ENCODE data around the gene LNPK.
"Not testable (repeated sequence)": the region's sequence is repeated elsewhere in the genome, so short reads cannot be mapped to it uniquely, and the experiment has no call there.

Gene LNPK

DNA sequence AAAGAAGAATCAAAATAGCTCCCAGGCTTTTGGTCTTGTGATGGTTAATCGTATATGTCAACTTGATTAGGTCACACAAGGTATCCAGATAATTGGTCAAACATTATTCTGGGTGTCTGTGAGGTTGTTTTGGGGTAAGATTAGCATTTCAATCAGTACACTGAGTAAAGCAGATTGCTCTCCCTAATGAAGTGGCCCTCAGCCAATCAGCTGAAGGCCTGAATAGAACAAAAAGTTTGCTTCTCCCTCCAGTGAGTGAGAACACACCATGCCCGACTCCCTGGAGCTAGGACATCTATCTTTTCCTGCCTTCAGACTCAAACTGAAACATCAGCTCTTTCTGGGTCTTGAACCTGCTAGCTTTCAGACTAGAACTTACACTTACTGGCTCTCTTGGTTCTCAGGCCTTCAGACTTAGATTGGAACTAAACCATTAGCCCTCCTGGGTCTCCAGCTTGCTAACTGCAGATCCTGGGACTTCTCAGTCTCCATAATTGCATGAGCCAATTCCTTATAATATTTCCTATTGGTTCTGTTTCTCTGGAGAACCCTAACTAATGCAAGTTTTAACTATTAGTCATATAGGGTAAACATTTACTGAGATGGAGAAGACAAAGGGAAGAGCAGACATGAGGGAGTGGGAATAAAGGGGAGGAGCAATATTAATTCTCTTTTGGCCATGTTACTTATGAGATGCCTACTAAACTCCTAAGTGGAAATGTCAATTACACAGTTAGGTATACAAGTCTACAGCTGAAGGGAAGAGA lies 25.5 kb downstream of the LNPK start:
- no peak for DNase-seq

DNA sequence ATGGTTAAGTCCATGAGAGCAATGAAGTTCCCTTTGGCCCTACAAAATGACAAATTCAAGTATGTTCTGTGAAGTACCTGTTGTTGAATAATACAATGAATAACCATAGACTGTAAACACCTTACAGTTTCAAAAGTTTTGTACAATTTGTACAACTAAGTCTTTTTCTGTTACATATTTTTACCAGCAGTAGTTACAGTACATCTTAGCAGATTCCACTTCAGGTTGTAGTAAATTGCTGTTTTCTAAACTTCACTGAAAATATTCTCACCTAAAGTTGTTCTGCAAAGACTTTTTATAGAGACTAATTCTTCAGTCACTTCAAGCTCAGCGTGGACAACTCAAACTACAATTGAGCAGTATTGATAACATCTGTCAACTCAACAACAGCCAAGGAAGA lies 28.7 kb downstream of the LNPK start:
- no peak for DNase-seq

DNA sequence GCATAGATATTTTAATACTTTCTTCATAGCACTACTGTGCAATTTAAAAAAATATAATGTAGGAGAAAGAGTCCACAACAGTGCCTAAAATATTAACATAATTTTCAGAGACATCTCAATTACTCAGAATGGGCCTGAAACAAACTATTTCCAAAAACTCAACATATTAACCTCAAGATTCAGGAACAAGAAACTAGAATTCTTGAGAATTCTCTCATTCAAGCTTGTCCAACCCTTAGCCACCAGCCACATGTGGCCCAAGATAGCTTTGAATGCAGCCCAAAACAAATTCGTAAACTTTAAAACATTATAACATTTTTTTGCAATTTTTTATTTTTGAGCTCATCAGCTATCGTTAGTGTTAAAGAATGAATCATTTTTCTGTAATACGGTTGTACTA lies 35.2 kb downstream of the LNPK start:
- DNase-seq, result no peak

DNA sequence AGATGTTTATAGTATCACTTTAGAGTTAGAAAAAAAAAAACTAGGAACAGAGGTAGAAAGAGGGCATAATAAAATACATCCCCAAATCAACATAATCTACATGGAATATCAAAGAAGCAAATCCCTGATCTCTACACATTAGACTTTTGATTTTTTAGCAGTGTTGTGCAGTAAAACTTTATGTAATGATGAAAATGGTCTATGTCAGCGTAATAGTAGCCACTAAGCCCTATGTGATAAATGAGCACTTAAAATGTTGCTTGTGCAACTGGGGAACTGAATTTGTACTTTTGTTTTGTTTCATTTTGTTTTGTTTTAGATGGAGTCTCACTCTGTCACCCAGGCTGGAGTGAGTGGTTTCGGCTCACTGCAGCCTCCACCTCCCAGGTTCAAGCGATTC lies 36.3 kb downstream of the LNPK start:
- DNase-seq, result no peak

DNA sequence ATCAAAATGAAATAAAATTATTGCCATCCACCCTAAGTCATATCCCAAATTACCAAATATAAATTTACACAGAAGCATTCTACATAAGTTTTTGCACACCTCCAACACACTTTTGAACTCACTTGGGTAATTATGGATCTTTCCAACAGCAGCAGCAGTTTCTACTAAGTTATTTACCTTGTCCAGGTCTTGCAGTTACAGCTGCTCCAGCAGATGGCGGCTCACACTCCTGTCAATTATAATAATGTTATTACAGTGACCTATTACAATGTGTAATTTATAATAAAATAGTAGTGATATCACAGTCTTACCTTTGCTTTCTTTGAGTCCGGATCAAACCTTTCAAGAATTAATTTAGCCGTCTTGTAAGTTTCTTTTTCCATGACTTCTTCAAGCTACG lies 37.9 kb downstream of the LNPK start:
- DNase-seq, result no peak

DNA sequence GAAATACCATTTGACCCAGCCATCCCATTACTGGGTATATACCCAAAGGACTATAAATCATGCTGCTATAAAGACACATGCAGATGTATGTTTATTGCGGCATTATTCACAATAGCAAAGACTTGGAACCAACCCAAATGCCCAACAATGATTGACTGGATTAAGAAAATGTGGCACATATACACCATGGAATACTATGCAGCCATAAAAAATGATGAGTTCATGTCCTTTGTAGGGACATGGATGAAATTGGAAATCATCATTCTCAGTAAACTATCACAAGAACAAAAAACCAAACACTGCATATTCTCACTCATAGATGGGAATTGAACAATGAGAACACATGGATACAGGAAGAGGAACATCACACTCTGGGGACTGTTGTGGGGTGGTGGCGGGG lies 38.9 kb downstream of the LNPK start:
- not testable (repeated sequence) for DNase-seq

DNA sequence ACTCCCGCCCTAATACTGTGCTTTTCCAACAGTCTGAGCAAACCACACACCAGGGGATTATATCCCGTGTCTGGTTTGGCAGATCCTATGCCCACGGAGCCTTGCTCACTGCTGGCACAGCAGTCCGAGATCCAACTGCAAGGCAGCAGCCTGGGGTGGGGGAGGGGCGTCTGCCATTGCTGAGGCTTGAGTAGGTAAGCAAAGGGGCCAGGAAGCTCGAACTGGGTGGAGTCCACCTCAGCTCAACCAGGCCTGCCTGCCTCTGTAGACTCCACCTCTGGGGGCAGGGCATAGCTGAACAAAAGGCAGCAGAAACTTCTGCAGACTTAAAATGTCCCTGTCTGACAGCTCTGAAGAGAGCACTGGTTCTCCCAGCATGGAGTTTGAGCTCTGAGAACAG lies 44.2 kb downstream of the LNPK start:
- DNase-seq, result no peak

DNA sequence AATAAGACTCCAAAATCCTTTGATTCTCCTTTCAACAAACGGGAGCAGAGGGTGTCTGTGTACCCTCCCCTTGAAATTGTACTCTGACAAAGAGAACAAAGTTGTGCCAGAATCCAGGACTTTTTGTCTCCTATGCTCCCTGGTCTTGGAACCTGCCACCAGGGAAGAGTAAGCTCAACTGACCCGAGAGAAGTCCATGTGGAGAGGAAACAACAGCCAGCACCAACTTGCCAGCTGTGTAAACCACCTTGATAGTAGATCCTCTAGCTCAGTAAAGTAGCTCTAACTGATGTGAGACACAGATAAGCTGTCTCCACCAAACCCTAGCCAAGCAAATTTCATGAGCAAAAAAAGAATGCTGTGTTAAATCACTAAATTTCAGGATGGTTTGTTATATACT lies 46.9 kb downstream of the LNPK start:
- no peak for DNase-seq

DNA sequence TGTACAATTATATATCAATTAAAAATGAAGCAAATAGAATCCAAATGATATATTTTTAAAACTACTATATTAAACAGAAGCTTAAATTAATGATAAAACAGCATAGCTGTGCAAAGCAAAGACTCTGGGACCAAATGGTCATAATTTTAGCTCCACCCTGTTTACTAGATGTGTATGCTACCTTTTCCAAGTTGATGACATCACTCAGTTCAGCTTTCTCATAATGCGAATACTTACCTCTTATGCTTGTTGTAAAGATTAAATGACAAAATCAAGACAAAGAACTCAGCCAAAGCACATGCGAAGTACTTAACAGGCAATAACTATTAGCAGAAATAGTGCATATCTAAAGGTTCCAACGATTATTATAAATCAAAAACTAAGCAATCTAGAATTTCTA lies 51.6 kb downstream of the LNPK start:
- no peak for DNase-seq

DNA sequence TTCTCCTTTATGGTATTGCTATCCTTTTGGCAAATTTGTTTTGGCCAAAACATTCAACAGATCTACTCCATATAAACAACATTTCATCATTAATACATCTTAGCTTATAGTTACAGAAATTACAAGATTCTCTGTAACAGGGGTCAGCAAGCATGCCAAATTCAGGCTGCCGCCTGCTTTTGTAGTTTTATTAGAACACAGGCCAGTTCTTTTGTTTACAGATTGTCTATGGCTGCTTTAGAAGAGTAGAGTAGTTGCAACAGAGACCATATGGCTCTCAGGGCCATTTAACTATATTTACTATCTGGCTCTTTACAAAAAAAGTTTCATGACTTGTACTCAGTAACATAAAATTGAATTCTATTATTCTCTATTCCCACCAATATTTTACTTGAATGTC lies 53.9 kb downstream of the LNPK start:
- DNase-seq, result no peak

DNA sequence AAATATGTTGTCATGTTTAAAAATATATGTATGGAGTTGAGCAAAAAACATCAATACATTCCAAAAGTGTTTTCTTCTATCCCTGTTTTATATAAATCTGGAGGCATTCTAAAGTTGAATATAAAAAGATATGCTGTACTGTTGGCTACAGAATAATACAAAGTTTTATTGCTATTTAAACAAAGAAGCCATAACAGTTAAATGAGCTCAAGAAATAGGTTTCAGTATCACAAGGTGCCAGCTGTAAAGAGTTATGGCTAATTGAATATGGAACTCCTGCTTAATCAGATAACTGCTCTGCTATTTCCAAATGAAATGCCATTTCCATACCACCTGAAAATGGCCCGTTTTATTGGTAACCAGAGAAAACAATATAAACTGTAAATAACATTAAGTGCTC lies 55.0 kb downstream of the LNPK start:
- DNase-seq, result no peak

DNA sequence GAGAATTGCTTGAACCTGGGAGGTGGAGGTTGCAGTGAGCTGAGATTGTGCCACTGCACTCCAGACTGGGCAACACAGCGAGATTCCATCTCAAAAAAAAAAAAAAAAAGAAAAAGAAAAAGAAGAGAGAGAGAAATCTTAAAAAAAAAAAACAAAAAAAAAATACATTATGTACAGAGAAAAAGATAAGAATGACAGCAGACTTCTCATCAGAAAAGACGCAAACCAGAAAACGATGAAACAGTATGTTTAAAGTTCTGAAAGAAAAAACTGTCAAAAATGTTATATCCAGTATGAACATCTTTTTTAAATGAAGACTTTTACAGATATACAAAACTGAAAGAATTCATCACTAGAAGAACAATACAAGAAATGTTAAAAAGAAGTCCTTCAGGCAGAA lies 60.4 kb downstream of the LNPK start:
- DNase-seq, result no peak

DNA sequence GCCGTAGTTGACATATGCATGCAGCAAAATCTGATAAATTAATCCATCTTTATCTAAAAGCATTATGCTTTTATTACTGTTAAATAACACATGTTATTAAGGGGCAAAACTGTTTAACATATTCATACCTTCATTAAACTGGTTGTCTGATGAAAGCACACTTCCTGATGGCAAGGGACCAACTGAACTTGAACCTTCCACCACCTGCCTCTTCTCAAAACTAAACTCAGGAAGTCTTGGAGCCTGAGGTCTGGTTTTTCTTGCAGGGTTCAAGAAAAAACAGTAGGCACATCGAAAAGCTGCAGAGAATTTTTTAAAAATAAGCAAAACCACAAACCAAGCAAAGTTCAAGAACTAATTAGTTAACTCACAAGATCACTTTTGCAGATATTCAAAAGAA lies 64.9 kb downstream of the LNPK start:
- DNase-seq, result no peak

DNA sequence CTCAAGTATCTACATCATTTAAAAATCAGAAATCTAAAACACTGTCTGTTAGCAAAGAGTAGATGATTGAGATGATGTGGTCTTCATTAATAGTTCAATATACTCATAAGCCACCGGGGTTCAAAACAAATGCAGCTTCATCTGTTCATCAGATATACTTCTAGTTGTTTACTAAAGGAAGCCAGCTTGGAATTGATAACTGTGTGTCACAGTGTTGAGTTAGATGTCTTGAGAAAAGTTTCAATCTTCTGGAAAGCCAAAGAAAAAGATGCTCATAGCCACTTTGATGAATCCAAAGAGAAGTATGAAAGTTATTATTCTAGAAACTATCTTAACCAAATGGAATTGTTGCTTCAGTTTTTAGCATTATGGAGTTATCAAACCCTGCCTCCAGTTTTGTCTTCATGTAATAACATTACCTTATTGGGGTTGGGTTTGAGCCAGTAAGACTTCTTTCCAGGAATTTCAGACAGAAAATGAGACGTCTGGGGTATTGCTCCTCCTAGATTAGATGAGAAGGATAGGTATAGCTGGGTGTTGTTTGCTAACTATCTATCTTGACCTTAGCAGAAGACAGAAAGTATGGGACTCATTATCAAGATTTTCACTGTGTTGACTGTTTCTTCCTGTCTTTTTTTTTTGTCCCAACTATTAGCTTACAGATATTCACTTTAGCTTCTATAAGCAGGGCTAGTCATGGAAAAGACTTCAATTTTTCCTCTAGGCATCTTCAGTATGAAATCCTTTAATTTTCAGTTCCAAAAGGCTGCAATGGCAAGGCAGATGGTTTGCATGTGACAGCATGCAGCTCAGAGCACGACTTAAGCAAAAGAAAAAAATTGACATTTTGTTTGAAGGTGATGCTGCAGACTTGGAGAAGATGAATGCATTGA lies 66.5 kb downstream of the LNPK start:
- no peak for DNase-seq

DNA sequence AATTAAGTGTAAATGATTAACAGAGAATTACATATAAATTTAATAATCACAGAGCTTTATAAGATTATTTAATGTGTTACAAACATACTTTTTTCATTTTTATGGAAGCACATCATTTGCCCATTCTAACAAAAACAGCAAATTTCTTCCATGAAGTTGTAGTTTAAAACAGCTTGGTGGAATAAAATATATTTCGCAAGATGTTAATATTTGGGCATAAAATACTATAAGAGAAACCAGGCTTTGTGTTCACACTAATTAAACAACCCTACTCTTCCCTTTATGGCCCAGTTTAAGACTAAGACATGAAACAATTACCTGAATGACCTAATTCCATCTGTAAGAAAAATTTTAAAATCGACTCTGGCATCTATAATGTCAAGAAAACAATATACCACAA lies 69.4 kb downstream of the LNPK start:
- no peak for DNase-seq

DNA sequence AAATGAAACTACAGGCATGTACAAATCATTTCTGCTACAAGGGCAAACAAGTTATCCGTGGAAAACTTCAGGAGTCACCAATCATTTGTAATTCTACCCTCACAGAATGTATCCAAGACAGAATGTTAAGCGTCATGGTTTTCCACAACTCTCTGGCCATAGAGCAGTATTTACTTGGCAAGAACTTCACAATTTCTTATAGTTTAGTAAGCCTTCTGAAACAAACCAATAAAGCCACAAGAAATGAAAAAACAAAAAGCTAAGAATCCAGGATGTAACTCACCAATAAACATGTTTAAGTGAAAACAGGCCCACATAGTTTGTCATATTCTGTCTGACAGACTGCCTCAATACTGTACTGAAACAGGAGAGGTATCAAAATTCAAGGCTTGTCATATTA lies 70.3 kb downstream of the LNPK start:
- no peak for DNase-seq

DNA sequence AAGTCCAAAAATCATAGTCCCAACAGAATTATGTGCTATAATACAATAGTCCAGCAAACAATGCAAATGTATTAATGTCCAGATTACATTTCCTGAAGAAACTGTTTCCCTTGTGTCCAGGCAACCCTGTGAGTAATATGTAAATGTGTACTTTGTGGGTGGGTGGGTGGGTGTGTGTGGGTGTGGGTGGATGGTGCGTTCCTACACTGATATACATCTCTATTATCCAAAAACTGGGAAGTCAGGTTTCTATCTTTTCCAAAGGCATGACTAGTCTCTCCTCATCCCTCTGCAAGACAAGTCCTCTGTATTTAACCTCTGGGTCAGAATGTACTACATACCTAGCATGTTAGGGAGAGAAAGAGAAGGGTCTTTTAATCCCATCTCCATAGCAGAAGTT lies 71.6 kb downstream of the LNPK start:
- no peak for DNase-seq

DNA sequence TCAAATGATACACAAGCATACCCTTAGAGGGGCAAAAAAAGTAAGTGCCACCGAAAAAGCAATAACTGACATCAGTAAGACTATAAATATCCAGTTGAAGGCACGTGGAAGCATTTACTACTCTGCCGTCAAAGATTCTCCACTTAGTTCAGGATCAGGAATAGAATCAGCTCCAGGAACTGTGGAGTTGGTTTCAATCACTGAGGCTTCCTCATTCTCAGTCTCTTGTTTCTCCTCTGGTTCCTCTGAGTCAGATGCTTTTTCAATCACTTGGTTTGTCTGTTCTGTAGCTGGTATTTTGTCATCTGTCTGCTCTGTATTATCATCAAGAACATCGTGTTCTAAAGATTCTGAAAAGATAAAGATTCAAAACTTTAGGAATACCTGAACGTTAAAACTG lies 72.2 kb downstream of the LNPK start:
- no peak for DNase-seq

DNA sequence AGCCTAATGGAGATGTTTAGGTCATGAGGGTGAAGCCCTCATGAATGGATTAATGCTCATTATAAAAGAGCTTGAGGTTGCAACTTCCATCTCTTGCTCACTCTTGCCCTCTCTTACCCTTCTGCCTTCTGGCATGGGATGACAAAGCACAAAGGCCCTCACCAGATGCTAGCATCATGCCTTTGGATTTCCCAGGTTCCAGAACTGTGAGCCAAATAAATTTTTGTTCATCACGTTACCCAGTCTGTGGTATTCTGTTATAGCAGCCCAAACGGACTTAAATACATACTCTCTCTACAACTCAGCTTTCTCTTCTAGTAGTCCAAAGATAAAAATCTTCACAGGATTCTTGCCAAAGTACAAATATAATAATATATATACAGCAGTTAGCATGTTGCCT lies 75.8 kb downstream of the LNPK start:
- no peak for DNase-seq

DNA sequence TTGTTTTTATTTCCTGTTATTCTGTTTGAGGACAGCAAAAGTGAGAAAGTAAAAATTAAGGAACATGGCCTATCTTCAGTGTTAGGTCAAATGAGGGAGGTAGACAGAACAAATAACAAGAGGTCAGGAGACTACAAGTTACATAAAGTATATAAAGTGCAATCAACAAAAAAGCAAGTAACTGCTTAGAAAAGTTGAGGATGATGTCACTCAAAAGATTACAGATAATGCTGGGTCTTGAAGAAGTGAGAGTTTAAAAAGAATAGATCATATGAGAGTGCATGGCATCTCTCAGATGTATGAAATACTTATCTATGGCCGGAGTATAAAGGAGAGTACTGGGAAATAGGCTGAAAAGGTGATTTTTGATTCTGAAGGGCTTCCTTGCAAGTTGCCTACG lies 79.9 kb downstream of the LNPK start:
- no peak for DNase-seq

DNA sequence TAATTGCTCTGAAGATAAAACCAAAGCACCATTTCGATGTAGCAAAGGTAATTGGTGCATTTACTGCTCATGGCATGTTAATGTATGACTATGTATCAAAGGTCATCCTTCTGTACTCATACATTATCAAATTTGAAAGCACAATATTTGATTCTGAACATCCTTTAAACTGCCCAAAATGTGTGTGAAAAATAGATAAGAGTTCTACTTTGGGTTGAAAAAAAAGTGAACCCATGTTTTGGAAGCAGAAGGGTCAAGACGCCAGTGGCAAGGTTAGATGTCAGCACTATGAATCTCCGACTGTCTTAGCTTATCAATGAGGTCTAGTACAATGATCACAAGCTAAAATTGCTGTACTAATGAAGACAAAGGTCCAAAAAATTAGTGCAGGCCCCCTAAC lies 83.1 kb downstream of the LNPK start:
- DNase-seq, result no peak

DNA sequence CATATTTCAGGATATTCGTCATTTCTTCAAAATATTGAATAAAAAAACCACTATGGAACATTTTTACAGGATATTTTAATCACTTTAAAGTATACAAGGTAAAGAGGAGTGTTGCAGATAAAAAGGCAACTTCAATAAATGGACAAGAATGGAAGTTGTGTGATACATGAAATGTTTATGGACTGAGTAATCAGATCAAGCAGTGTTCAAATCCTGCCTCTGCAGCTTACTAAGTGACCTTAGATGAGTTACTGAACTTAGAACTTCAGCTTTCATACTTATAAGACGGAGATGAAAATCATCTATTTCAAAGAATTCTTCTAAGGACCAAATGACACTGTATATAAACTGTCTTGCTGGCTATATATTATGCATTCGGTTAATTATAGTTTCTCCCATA lies 87.2 kb downstream of the LNPK start:
- DNase-seq, result no peak

DNA sequence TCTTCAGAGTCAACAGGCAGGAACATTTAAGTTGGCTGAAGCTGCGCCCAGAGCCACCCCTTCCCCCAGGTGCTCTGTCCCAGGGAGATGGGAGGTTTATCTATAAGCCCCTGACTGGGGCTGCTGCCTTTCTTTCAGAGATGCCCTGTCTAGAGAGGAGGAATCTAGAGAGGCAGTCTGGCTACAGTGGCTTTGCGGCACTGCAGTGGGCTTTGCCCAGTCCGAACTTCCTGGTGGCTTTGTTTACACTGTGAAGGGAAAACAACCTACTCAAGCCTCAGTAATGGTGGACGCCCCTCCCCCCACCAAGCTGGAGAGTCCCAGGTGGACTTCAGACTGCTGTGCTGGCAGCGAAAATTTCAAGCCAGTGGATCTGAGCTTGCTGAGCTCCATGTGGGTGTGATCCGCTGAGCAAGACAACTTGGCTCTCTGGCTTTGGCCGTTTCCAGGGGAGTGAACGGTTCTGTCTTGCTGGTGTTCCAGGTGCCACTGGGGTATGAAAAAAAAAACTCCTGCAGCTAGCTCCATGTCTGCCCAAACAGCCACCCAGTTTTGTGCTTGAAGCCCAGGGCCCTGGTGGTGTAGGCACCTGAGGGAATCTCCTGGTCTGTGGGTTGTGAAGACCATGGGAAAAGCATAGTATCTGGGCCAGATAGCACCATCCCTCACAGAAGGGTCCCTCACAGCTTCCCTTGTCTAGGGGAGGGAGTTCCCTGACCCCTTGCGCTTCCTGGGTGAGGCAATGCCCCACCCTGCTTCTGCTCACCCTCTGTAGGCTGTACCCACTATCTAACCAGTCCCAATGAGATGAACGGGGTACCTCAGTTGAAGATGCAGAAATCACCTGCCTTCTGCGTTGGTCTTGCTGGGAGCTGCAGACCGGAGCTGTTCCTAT lies 88.0 kb downstream of the LNPK start:
- not testable (repeated sequence) for DNase-seq

Data from right kidney (tissue), 1 donor.